Medulla oblongata (tissue), 1 donor: Measurements from ENCODE around the gene TBK1.
"Not testable (repeated sequence)": the region's sequence is repeated elsewhere in the genome, so short reads cannot be mapped to it uniquely, and the experiment has no call there.

ENCODE experiments used
- DNase-seq: peaks from one replicate; pipeline ENCODE4 v3.0.0-alpha.2; 2015; ENCODE audit errors: extremely low spot score

TBK1 gene

GRCh38 chr12:64496839-64497400 lies 45.0 kb downstream of the TBK1 start:
- no peak for DNase-seq

GRCh38 chr12:64497484-64497883 lies 45.6 kb downstream of the TBK1 start:
- no peak for DNase-seq

GRCh38 chr12:64497903-64498302 lies 46.0 kb downstream of the TBK1 start:
- no peak for DNase-seq

- peak; percentile 38 for DNase-seq
These were observed 48.5 kb downstream of the TBK1 start for GRCh38 chr12:64500394-64500793.

- DNase-seq, result no peak
These were observed 49.6 kb downstream of the TBK1 start for GRCh38 chr12:64501486-64501885.

GRCh38 chr12:64506955-64507354 lies 55.0 kb downstream of the TBK1 start:
- DNase-seq, result no peak

GRCh38 chr12:64510667-64511066 lies 58.7 kb downstream of the TBK1 start:
- no peak for DNase-seq

GRCh38 chr12:64518396-64518795 lies 66.5 kb downstream of the TBK1 start:
- no peak for DNase-seq

GRCh38 chr12:64521833-64522232 lies 69.9 kb downstream of the TBK1 start:
- DNase-seq, result no peak

GRCh38 chr12:64522316-64522715 lies 70.4 kb downstream of the TBK1 start:
- DNase-seq, result no peak

- DNase-seq, result no peak
These were observed 70.9 kb downstream of the TBK1 start for GRCh38 chr12:64522807-64523206.

- not testable (repeated sequence) for DNase-seq
These were observed 71.9 kb downstream of the TBK1 start for GRCh38 chr12:64523565-64524444.

- DNase-seq, result no peak
These were observed 73.7 kb downstream of the TBK1 start for GRCh38 chr12:64525461-64526160.

GRCh38 chr12:64526859-64527258 lies 74.9 kb downstream of the TBK1 start:
- DNase-seq, result no peak

- DNase-seq, result no peak
These were observed 76.7 kb downstream of the TBK1 start for GRCh38 chr12:64528616-64529015.

GRCh38 chr12:64530566-64530965 lies 78.6 kb downstream of the TBK1 start:
- no peak for DNase-seq

- no peak for DNase-seq
These were observed 79.9 kb downstream of the TBK1 start for GRCh38 chr12:64531665-64532334.

GRCh38 chr12:64532734-64533351 lies 80.9 kb downstream of the TBK1 start:
- no peak for DNase-seq

GRCh38 chr12:64534672-64535199 lies 82.8 kb downstream of the TBK1 start:
- no peak for DNase-seq

GRCh38 chr12:64538121-64538520 lies 86.2 kb downstream of the TBK1 start:
- no peak for DNase-seq

- not testable (repeated sequence) for DNase-seq
These were observed 90.6 kb downstream of the TBK1 start for GRCh38 chr12:64542409-64543047.
